Astrocyte (in vitro differentiated cells and primary cell): ENCODE data around the gene KRTAP9-7. TPM values are rescaled to one million over a fixed set of nuclear protein-coding genes. Genes with fewer than 3 reads are reported as not detected.

ENCODE experiments used
- DNase-seq: peaks from one replicate; pipeline ENCODE4 v3.0.0-alpha.2; 2010; ENCODE audit warnings: low read depth
- FAIRE-seq: peaks from 2 replicates; lab custom pipeline; 2011; peaks lifted over from hg19 to GRCh38; lab: Jason Lieb, UNC
- H2AFZ ChIP-seq: 2 replicates; pipeline ENCODE4 v1.6.0; 2012; ENCODE audit warnings: low read depth, low read length, inconsistent platforms
- H3K27ac ChIP-seq: 2 replicates; pipeline ENCODE4 v1.5.1; 2011; ENCODE audit warnings: low read depth, low read length, inconsistent platforms
- H3K27me3 ChIP-seq: 2 replicates; pipeline ENCODE4 v1.6.0; 2011; ENCODE audit warnings: low read length, inconsistent platforms; ENCODE audit not compliant: insufficient read depth
- H3K36me3 ChIP-seq: 2 replicates; pipeline ENCODE4 v1.5.1; 2011; ENCODE audit warnings: low read length, inconsistent platforms; ENCODE audit not compliant: insufficient read depth
- H3K4me1 ChIP-seq: 2 replicates; pipeline ENCODE4 v1.5.1; 2011; ENCODE audit warnings: low read length, inconsistent platforms; ENCODE audit not compliant: insufficient read depth
- H3K4me2 ChIP-seq: 2 replicates; pipeline ENCODE4 v1.6.0; 2012; ENCODE audit warnings: low read length, inconsistent platforms
- H3K4me3 ChIP-seq: 2 replicates; pipeline ENCODE4 v1.5.1; 2011; ENCODE audit warnings: low read depth, mild to moderate bottlenecking, low read length, inconsistent platforms; ENCODE audit not compliant: insufficient read depth
- H3K79me2 ChIP-seq: 2 replicates; pipeline ENCODE4 v1.6.0; 2012; ENCODE audit warnings: mild to moderate bottlenecking, low read length, inconsistent platforms; ENCODE audit not compliant: insufficient read depth
- H3K9ac ChIP-seq: 2 replicates; pipeline ENCODE4 v1.6.0; 2012; ENCODE audit warnings: mild to moderate bottlenecking, low read length, inconsistent platforms
- H3K9me3 ChIP-seq: 2 replicates; pipeline ENCODE4 v1.5.1; 2012; ENCODE audit warnings: low read depth, mild to moderate bottlenecking, low read length, inconsistent platforms; ENCODE audit not compliant: insufficient read depth
- H4K20me1 ChIP-seq: 2 replicates; pipeline ENCODE4 v1.6.0; 2012; ENCODE audit warnings: low read length, inconsistent platforms; ENCODE audit not compliant: insufficient read depth
- H3K27ac Mint-ChIP-seq: one replicate; pipeline ENCODE4 v1.8.0; 2021; ENCODE audit warnings: mild to moderate bottlenecking, mixed read lengths; ENCODE audit not compliant: unreplicated experiment
- H3K27me3 Mint-ChIP-seq: one replicate; pipeline ENCODE4 v1.8.0; 2021; ENCODE audit warnings: low read depth, mixed read lengths; ENCODE audit not compliant: unreplicated experiment
- H3K36me3 Mint-ChIP-seq: one replicate; pipeline ENCODE4 v1.8.0; 2021; ENCODE audit warnings: low read depth, mixed read lengths; ENCODE audit not compliant: unreplicated experiment
- H3K4me1 Mint-ChIP-seq: one replicate; pipeline ENCODE4 v1.8.0; 2021; ENCODE audit warnings: low read depth, mixed read lengths; ENCODE audit not compliant: unreplicated experiment
- H3K4me3 Mint-ChIP-seq: one replicate; pipeline ENCODE4 v1.8.0; 2021; ENCODE audit warnings: mild to moderate bottlenecking, moderate library complexity, mixed read lengths; ENCODE audit not compliant: unreplicated experiment
- H3K9me3 Mint-ChIP-seq: one replicate; pipeline ENCODE4 v1.8.0; 2021; ENCODE audit warnings: mild to moderate bottlenecking, mixed read lengths; ENCODE audit not compliant: unreplicated experiment
- CTCF ChIP-seq: IDR thresholded peaks from 2 replicates; pipeline ENCODE4 v1.5.1; 2011; ENCODE audit warnings: low read depth, mild to moderate bottlenecking, inconsistent platforms, low read length, moderate library complexity; ENCODE audit not compliant: insufficient read depth
- EZH2 ChIP-seq: IDR thresholded peaks from 2 replicates; pipeline ENCODE4 v1.6.1; 2012; ENCODE audit warnings: mild to moderate bottlenecking, low read length, inconsistent platforms; ENCODE audit not compliant: insufficient read depth
- total RNA-seq: library from RNA; stranded (reverse); gene quantifications from 2 replicates; pipeline ENCODE4 v1.2.1, GENCODE V29; 2021

Gene KRTAP9-7
- total RNA-seq, 1 donor from 2014 or later: not detected

DNA sequence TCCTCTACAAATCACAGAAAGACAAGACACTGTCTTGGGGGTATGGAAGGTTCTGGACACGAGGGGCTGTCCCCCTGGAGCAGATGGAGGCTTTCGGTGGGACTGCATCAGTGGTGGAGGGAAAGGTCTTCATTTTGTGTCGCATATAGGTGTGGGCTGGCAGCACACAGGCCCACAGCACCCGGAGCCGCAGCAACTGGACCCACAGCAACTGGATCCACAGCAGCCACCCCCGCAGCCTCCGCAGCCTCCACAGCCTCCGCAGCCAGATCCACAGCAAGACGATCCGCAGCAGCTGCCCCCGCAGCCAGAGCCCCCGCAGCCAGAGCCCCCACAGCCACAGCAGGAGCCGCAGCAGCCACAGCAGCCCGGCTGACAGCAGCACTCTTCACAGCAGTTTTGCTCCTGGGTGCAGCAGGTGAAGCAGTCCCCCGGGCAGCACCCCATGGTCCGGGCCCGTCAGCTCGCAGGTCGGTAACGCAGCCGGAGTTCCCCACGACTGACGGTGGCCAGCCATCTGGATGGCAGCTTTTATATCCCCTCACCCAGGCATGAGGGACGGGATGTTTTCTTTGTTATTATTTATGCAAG is 39.8 kb downstream of the KRTAP9-7 start, which contains the start of gene KRTAP17-1:
Gene KRTAP17-1 (minus strand): TSS at position 507 of the 591 bp plus-strand sequence. CDS start 60 bp downstream, at position 447.
- H3K4me3 ChIP-seq: no peak within 1 kb of the TSS
- Mint-ChIP-seq H3K36me3 (peaks cover 3% of the 10 kb centered on the region), H3K9me3 (peaks cover 6% of the 10 kb centered on the region), H3K27me3 (peaks cover 27% of the 10 kb centered on the region), H3K4me3 (no peak within 1 kb of the TSS), H3K4me1 (no peaks in the 10 kb centered on the region), H3K27ac (peak within 1 kb of the TSS; percentile 41)
- DNase-seq: no peak
- H3K4me1 ChIP-seq: no peaks in the 10 kb centered on the region
- no peak within 1 kb of the TSS for H2AFZ ChIP-seq
- H3K27ac ChIP-seq: no peak within 1 kb of the TSS
- no peaks in the 10 kb centered on the region for H3K9me3 ChIP-seq
- H3K27me3 ChIP-seq: no peaks in the 10 kb centered on the region
- TF ChIP-seq CTCF (no peak), EZH2 (no peak)
- no peak within 1 kb of the TSS for H3K9ac ChIP-seq
- H4K20me1 ChIP-seq: no peaks in the 10 kb centered on the region
- H3K79me2 ChIP-seq: no peaks in the 10 kb centered on the region
- FAIRE-seq: no peak
- H3K4me2 ChIP-seq: no peak within 1 kb of the TSS
- no peaks in the 10 kb centered on the region for H3K36me3 ChIP-seq

GRCh38 chr17:41315814-41316445 is 40.4 kb downstream of the KRTAP9-7 start:
- no peak overlapping the region for H3K4me2 ChIP-seq
- no peak for DNase-seq
- Mint-ChIP-seq H3K9me3 (peaks cover 9% of the 10 kb centered on the region), H3K4me1 (no peaks in the 10 kb centered on the region), H3K27me3 (peaks cover 26% of the 10 kb centered on the region), H3K27ac (peak overlapping the region; percentile 41), H3K4me3 (no peak overlapping the region), H3K36me3 (peaks cover 3% of the 10 kb centered on the region)
- no peaks in the 10 kb centered on the region for H3K79me2 ChIP-seq
- no peaks in the 10 kb centered on the region for H3K36me3 ChIP-seq
- FAIRE-seq: no peak
- H2AFZ ChIP-seq: no peak overlapping the region
- TF ChIP-seq CTCF: no peak
- no peak for TF ChIP-seq EZH2
- H3K4me3 ChIP-seq: no peak overlapping the region
- no peaks in the 10 kb centered on the region for H4K20me1 ChIP-seq
- H3K9me3 ChIP-seq: no peaks in the 10 kb centered on the region
- no peak overlapping the region for H3K9ac ChIP-seq
- no peak overlapping the region for H3K27ac ChIP-seq
- H3K4me1 ChIP-seq: no peaks in the 10 kb centered on the region
- no peaks in the 10 kb centered on the region for H3K27me3 ChIP-seq

GRCh38 chr17:41318231-41318630 is 42.7 kb downstream of the KRTAP9-7 start:
- DNase-seq (no peak), FAIRE-seq (no peak)
- no peaks in the 10 kb centered on the region for H3K79me2 ChIP-seq
- Mint-ChIP-seq H3K4me1 (no peaks in the 10 kb centered on the region), H3K27me3 (peaks cover 15% of the 10 kb centered on the region), H3K9me3 (peaks cover 9% of the 10 kb centered on the region), H3K4me3 (no peak overlapping the region), H3K36me3 (peaks cover 3% of the 10 kb centered on the region), H3K27ac (no peak overlapping the region)
- no peaks in the 10 kb centered on the region for H3K4me1 ChIP-seq
- no peak overlapping the region for H3K9ac ChIP-seq
- H3K4me2 ChIP-seq: no peak overlapping the region
- H4K20me1 ChIP-seq: no peaks in the 10 kb centered on the region
- no peak for TF ChIP-seq EZH2
- no peak for TF ChIP-seq CTCF
- H2AFZ ChIP-seq: no peak overlapping the region
- no peaks in the 10 kb centered on the region for H3K36me3 ChIP-seq
- no peaks in the 10 kb centered on the region for H3K27me3 ChIP-seq
- no peaks in the 10 kb centered on the region for H3K9me3 ChIP-seq
- no peak overlapping the region for H3K4me3 ChIP-seq
- no peak overlapping the region for H3K27ac ChIP-seq
